Activated T-helper 1 cell treated with Interleukin-2 at 50 U/mL for 16 hours (primary cell): Measurements from ENCODE around the gene SCD.

Source experiments
- DNase-seq: peaks from one replicate; pipeline ENCODE4 v3.0.0-alpha.2; 2020; ENCODE audit warnings: low read depth

The SCD gene

DNA sequence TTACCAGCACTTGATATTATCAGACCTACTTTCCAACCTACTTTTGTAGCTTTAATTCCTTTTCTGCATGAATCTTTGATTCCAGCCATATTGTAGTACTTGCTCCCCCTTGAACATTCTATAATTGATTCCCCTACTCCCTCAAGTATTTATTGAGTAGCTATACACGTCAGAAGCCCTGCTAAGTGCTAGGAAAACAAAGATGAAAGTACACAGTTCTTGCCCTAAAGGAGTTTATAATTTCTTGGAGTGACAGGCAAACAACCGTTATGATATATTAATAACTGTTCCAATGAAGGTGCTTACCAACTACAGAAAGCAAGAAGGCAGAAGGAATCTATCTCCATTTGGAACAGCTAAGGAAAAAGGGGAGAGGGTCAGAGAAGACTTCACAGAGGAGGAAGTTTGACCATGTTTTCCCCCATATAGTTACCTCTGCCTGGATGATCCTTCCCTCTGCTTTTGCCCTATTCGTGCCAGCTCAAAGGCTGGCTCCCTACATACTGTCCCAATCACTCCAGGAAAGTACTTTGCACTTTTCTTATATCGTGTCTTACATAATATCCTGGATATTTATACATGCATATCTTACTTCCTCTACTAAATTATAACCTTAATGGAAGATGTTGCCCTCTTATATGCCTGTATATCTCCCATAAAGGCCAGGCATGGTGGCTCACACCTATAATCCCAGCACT lies 54.7 kb downstream of the SCD start:
- no peak for DNase-seq

DNA sequence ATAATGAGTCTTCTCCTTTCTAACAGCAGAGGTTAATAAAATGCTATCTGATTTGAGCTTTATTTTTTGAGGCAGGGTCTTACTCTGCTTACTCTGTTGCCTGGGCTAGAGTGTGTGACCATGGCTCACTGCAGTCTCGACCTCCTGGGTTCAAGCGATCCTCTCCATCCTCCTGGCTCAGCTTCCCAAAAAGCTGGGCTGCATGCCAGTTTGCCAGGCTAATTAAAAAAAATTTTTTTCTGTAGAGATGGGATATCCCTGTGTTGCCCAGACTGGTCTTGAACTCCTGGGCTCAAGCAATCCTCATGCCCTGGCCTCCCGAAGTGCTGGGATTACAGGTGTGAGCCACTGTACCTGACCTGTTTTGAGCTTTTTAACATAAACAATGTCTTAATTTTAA lies 56.7 kb downstream of the SCD start:
- DNase-seq, result no peak

DNA sequence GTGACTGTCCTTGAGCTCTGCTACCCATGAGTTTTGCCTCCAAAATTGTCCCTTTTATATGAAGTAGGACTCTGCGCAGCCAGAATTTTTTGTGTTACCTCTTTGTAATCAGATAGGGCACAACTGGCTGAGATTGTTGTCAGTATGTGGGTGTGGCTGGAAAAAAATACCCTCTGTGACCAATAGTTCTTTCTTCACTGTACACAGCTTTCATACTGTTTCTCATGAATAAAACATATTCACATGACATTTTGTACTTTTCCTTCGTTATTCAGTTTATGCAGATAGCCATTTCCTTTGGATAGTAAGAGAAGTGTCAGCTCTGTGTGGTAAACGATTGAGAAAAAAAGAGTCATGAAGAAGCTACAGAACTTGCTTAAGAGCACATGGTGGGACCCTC lies 66.1 kb downstream of the SCD start:
- no peak for DNase-seq
